Liver (tissue), 9 donors: ENCODE data around the gene SERP1. TPM values are rescaled to one million over a fixed set of nuclear protein-coding genes. Genes with fewer than 3 reads are reported as not detected.

Experiments used
- DNase-seq: peaks from one replicate; pipeline ENCODE4 v3.0.0-alpha.2; 2017; ENCODE audit warnings: low spot score
- H3K27ac ChIP-seq, 2 donors: one replicate each; pipeline ENCODE4 v1.7.0; 2013; ENCODE audit warnings: inconsistent platforms in 2 of 2, low read length in 2 of 2, control low read depth in 1 of 2, low read depth in 1 of 2, mild to moderate bottlenecking in 1 of 2
- H3K27me3 ChIP-seq, 4 donors: one replicate each; pipeline versions ENCODE4 v1.6.1 to v1.7.0; 2013; ENCODE audit warnings: low read length in 3 of 4, inconsistent platforms in 1 of 4, mild to moderate bottlenecking in 1 of 4, moderate library complexity in 1 of 4; ENCODE audit not compliant: control insufficient read depth in 4 of 4, insufficient read depth in 4 of 4
- H3K36me3 ChIP-seq, 4 donors: one replicate each; pipeline versions ENCODE4 v1.6.1 to v1.7.0; 2013; ENCODE audit warnings: low read length in 3 of 4, mild to moderate bottlenecking in 3 of 4, low read depth in 1 of 4, moderate library complexity in 1 of 4; ENCODE audit not compliant: control insufficient read depth in 4 of 4, insufficient read depth in 3 of 4
- H3K4me1 ChIP-seq, 4 donors: one replicate each; pipeline versions ENCODE4 v1.6.1 to v1.7.0; 2013; ENCODE audit warnings: low read length in 3 of 4, mild to moderate bottlenecking in 3 of 4, moderate library complexity in 1 of 4; ENCODE audit not compliant: control insufficient read depth in 4 of 4, insufficient read depth in 4 of 4
- H3K4me3 ChIP-seq, 3 donors: one replicate each; pipeline versions ENCODE4 v1.6.1 to v1.7.0; 2013; ENCODE audit warnings: low read length in 3 of 3, control low read depth in 1 of 3, low read depth in 1 of 3, mild to moderate bottlenecking in 1 of 3
- H3K9ac ChIP-seq, 2 donors: one replicate each; pipeline ENCODE4 v1.7.0; 2013; ENCODE audit warnings: low read length in 2 of 2, mild to moderate bottlenecking in 2 of 2, moderate library complexity in 2 of 2, control low read depth in 1 of 2, low read depth in 1 of 2
- H3K9me3 ChIP-seq, 4 donors: one replicate each; pipeline versions ENCODE4 v1.6.1 to v1.7.0; 2013; ENCODE audit warnings: low read length in 3 of 4; ENCODE audit not compliant: control insufficient read depth in 4 of 4
- EGR1 ChIP-seq, 2 donors: IDR thresholded peaks; 2 replicates each; pipeline ENCODE4 v1.6.1; 2016 to 2018; ENCODE audit warnings: antibody characterized with exemption in 2 of 2, low read depth in 2 of 2
- FOXA1 ChIP-seq: IDR thresholded peaks from 2 replicates; pipeline ENCODE4 v1.6.1; 2016; ENCODE audit warnings: antibody characterized with exemption
- FOXA2 ChIP-seq: IDR thresholded peaks from 2 replicates; pipeline ENCODE4 v1.6.1; 2016; ENCODE audit warnings: antibody characterized with exemption
- GABPA ChIP-seq, 2 donors: IDR thresholded peaks in 1 of 2; conservative IDR thresholded peaks in 1 of 2; 2 replicates each; pipeline ENCODE4 v1.6.1; 2016; ENCODE audit warnings: antibody characterized with exemption in 2 of 2, mild to moderate bottlenecking in 1 of 2, moderate library complexity in 1 of 2
- HNF4A ChIP-seq, 2 donors: conservative IDR thresholded peaks; 2 replicates each; pipeline ENCODE4 v1.6.1; 2016; ENCODE audit warnings: antibody characterized with exemption in 2 of 2, mild to moderate bottlenecking in 2 of 2
- HNF4G ChIP-seq: IDR thresholded peaks from 2 replicates; pipeline ENCODE4 v1.6.1; 2016; ENCODE audit warnings: antibody characterized with exemption
- JUND ChIP-seq, 2 donors: IDR thresholded peaks; 2 replicates each; pipeline ENCODE4 v1.6.1; 2016; ENCODE audit warnings: antibody characterized with exemption in 2 of 2
- NR2F2 ChIP-seq: IDR thresholded peaks from 2 replicates; pipeline ENCODE4 v1.6.1; 2016; ENCODE audit warnings: antibody characterized with exemption
- RAD21 ChIP-seq, 2 donors: IDR thresholded peaks; 2 replicates each; pipeline ENCODE4 v1.6.1; 2016; ENCODE audit warnings: antibody characterized with exemption in 2 of 2, mild to moderate bottlenecking in 2 of 2
- RXRA ChIP-seq, 2 donors: IDR thresholded peaks; 2 replicates each; pipeline ENCODE4 v1.6.1; 2017 to 2018; ENCODE audit warnings: antibody characterized with exemption in 2 of 2, mild to moderate bottlenecking in 1 of 2
- SP1 ChIP-seq: IDR thresholded peaks from 2 replicates; pipeline ENCODE4 v1.6.1; 2018; ENCODE audit warnings: antibody characterized with exemption, mild to moderate bottlenecking
- TAF1 ChIP-seq: conservative IDR thresholded peaks from 2 replicates; pipeline ENCODE4 v1.6.1; 2016; ENCODE audit warnings: antibody characterized with exemption, mild to moderate bottlenecking
- YY1 ChIP-seq: IDR thresholded peaks from 2 replicates; pipeline ENCODE4 v1.6.1; 2016; ENCODE audit warnings: antibody characterized with exemption, mild to moderate bottlenecking
- WGBS: extraction: QIAGEN DNeasy Blood & Tissue Kit; methylation state at CpG from one replicate; pipeline ENCODE4 v1.1.7; 2013; 5-methylcytosine and 5-hydroxymethylcytosine counted together
- polyA plus RNA-seq, 2 donors: library from polyadenylated mRNA; stranded (reverse) in 1 of 2; unstranded in 1 of 2; fragments of 200-250 nt in 1 of 2; fragments of >200 nt in 1 of 2; fragmentation: Nextera tagmentation in 1 of 2; extraction: Ambion mirVana in 1 of 2; gene quantifications; one replicate each; pipeline versions ENCODE4 v1.2.1 to v1.2.3, GENCODE V29; 2013 to 2015
- total RNA-seq, 2 donors: library from RNA; depleted of rRNA; stranded (reverse); fragments of >200 nt; gene quantifications; one replicate each; pipeline ENCODE4 v1.2.3, GENCODE V29; 2014
- TF ChIP-seq, protein P1 (sequence below): IDR thresholded peaks from 2 replicates; pipeline ENCODE4 v1.6.1; 2016; ENCODE audit warnings: antibody characterized with exemption
- TF ChIP-seq, protein P2 (sequence below): IDR thresholded peaks from 2 replicates; pipeline ENCODE4 v1.6.1; 2016; ENCODE audit warnings: antibody characterized with exemption, mild to moderate bottlenecking
- TF ChIP-seq, protein P3 (sequence below): fragments of 150-350 bp; IDR thresholded peaks from 2 replicates; pipeline ENCODE4 v1.5.1; 2017; ENCODE audit warnings: improper control_type of control experiment, low read depth, low read length; ENCODE audit not compliant: missing input control
- TF ChIP-seq, protein P4 (sequence below): IDR thresholded peaks from 2 replicates; pipeline ENCODE4 v1.6.1; 2016; ENCODE audit warnings: antibody characterized with exemption
- TF ChIP-seq, protein P5 (sequence below): IDR thresholded peaks from 2 replicates; pipeline ENCODE4 v1.6.1; 2016; ENCODE audit warnings: antibody characterized with exemption
- donor health status: healthy.
- donor health status: healthy.
- donor health status: healthy.
- donor health status: healthy.
- donor health status: healthy.

The SERP1 gene
- total and polyA plus RNA-seq, 4 donors = 116 to 254 (median 182) TPM

DNA sequence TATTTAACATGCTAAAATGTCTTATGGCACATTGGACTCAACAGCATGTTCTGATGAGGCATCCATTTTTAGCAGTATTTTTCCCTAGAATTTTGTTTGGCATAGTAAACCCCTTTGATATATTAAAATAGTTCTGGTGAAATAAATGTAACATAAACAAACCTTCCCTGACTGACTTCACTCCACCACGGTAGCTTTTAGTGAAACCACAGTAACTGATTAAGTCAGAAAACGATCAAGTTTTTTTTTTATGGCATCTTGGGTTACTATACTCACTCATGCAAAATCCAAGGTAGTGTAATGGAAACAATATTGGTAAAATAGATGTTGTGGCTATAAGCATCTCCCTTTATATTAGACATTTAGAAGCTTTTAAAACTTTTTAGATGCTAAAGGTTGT is 2.8 kb downstream of the SERP1 start:
- Histone ChIP-seq H3K27me3 (no peaks in the 10 kb centered on the region), H3K27ac (no peak overlapping the region), H3K36me3 (peaks cover 3 to 24% (median 17%) of the 10 kb centered on the region in 4 donors), H3K9me3 (no peaks in the 10 kb centered on the region), H3K9ac (no peak overlapping the region), H3K4me1 (peaks cover 4 to 23% (median 17%) of the 10 kb centered on the region in 4 donors), H3K4me3 (no peak overlapping the region)
- DNase-seq = no peak
- TF ChIP-seq, protein P1, sequence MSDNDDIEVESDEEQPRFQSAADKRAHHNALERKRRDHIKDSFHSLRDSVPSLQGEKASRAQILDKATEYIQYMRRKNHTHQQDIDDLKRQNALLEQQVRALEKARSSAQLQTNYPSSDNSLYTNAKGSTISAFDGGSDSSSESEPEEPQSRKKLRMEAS = no peak
- 81% methylated on average over 2 of the region's 2 CpGs for WGBS

DNA sequence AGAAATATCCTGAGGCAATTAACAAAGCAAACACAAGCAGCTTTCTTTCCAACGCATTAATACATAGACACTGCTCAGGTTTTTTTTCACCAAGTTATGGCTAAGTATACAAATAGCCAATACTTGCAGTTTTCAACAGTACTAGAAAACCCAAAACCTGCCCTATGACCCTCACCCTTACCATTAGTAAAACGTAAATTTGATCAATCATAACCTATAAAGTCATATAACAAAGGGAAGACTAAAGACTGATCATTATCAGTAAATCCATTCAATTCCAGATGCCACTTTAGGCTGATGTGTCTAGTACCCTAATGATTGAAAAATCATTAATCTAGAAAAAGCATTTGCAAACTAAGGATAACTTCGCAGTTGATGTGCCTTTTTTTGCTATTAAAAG is 3.2 kb downstream of the SERP1 start:
- no peaks in the 10 kb centered on the region for H3K9me3 ChIP-seq
- no peak for DNase-seq
- H3K9ac ChIP-seq = no peak overlapping the region
- no peak overlapping the region for H3K27ac ChIP-seq
- TF ChIP-seq TAF1 = no peak
- no peak for TF ChIP-seq YY1
- no peak for TF ChIP-seq NR2F2
- TF ChIP-seq GABPA (IDR thresholded peaks at IDR 0.05 in 1 of 2, conservative IDR thresholded peaks at IDR 0.05 in 1 of 2) = no peak
- no peak for TF ChIP-seq FOXA1
- no peak for TF ChIP-seq RXRA (IDR thresholded peaks at IDR 0.05)
- no peak for TF ChIP-seq RAD21 (IDR thresholded peaks at IDR 0.05)
- no peak for TF ChIP-seq FOXA2
- TF ChIP-seq HNF4A (conservative IDR thresholded peaks at IDR 0.05) = no peak
- TF ChIP-seq SP1 = no peak
- TF ChIP-seq, protein P2, sequence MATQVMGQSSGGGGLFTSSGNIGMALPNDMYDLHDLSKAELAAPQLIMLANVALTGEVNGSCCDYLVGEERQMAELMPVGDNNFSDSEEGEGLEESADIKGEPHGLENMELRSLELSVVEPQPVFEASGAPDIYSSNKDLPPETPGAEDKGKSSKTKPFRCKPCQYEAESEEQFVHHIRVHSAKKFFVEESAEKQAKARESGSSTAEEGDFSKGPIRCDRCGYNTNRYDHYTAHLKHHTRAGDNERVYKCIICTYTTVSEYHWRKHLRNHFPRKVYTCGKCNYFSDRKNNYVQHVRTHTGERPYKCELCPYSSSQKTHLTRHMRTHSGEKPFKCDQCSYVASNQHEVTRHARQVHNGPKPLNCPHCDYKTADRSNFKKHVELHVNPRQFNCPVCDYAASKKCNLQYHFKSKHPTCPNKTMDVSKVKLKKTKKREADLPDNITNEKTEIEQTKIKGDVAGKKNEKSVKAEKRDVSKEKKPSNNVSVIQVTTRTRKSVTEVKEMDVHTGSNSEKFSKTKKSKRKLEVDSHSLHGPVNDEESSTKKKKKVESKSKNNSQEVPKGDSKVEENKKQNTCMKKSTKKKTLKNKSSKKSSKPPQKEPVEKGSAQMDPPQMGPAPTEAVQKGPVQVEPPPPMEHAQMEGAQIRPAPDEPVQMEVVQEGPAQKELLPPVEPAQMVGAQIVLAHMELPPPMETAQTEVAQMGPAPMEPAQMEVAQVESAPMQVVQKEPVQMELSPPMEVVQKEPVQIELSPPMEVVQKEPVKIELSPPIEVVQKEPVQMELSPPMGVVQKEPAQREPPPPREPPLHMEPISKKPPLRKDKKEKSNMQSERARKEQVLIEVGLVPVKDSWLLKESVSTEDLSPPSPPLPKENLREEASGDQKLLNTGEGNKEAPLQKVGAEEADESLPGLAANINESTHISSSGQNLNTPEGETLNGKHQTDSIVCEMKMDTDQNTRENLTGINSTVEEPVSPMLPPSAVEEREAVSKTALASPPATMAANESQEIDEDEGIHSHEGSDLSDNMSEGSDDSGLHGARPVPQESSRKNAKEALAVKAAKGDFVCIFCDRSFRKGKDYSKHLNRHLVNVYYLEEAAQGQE = no peak
- TF ChIP-seq, protein P1 = no peak
- TF ChIP-seq, protein P3, sequence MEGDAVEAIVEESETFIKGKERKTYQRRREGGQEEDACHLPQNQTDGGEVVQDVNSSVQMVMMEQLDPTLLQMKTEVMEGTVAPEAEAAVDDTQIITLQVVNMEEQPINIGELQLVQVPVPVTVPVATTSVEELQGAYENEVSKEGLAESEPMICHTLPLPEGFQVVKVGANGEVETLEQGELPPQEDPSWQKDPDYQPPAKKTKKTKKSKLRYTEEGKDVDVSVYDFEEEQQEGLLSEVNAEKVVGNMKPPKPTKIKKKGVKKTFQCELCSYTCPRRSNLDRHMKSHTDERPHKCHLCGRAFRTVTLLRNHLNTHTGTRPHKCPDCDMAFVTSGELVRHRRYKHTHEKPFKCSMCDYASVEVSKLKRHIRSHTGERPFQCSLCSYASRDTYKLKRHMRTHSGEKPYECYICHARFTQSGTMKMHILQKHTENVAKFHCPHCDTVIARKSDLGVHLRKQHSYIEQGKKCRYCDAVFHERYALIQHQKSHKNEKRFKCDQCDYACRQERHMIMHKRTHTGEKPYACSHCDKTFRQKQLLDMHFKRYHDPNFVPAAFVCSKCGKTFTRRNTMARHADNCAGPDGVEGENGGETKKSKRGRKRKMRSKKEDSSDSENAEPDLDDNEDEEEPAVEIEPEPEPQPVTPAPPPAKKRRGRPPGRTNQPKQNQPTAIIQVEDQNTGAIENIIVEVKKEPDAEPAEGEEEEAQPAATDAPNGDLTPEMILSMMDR = no peak
- no peak for TF ChIP-seq EGR1 (IDR thresholded peaks at IDR 0.05; ENCODE audit: low read depth in 2 of 2)
- TF ChIP-seq, protein P4, sequence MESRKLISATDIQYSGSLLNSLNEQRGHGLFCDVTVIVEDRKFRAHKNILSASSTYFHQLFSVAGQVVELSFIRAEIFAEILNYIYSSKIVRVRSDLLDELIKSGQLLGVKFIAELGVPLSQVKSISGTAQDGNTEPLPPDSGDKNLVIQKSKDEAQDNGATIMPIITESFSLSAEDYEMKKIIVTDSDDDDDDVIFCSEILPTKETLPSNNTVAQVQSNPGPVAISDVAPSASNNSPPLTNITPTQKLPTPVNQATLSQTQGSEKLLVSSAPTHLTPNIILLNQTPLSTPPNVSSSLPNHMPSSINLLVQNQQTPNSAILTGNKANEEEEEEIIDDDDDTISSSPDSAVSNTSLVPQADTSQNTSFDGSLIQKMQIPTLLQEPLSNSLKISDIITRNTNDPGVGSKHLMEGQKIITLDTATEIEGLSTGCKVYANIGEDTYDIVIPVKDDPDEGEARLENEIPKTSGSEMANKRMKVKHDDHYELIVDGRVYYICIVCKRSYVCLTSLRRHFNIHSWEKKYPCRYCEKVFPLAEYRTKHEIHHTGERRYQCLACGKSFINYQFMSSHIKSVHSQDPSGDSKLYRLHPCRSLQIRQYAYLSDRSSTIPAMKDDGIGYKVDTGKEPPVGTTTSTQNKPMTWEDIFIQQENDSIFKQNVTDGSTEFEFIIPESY = no peak
- TF ChIP-seq HNF4G = no peak
- TF ChIP-seq, protein P5, sequence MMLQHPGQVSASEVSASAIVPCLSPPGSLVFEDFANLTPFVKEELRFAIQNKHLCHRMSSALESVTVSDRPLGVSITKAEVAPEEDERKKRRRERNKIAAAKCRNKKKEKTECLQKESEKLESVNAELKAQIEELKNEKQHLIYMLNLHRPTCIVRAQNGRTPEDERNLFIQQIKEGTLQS = no peak
- no peak for TF ChIP-seq JUND (IDR thresholded peaks at IDR 0.05)
- no peaks in the 10 kb centered on the region for H3K27me3 ChIP-seq
- WGBS = 88% methylated on average over 3 of the region's 3 CpGs
- H3K36me3 ChIP-seq = peaks cover 3 to 24% (median 17%) of the 10 kb centered on the region in 4 donors
- no peak overlapping the region for H3K4me3 ChIP-seq
- peaks cover 4 to 19% (median 17%) of the 10 kb centered on the region in 4 donors for H3K4me1 ChIP-seq
